HepG2 (cell line): ENCODE measurements around the gene ZBP1. TPM values are rescaled to one million over a fixed set of nuclear protein-coding genes. Genes with fewer than 3 reads are reported as not detected.

ENCODE experiments used
- ATF7 ChIP-seq, 2 experiments: fragments of 450-650 bp in 1 of 2; sonication (generic) in 1 of 2; formaldehyde crosslinking in 1 of 2; IDR thresholded peaks; 2 replicates each; pipeline versions ENCODE4 v1.4.0 to v1.6.1; 2016 to 2020; ENCODE audit warnings: antibody characterized with exemption in 1 of 2, mild to moderate bottlenecking in 1 of 2, missing genetic modification reagents in 1 of 2
- HOXA3 ChIP-seq: sonication (generic); formaldehyde crosslinking; IDR thresholded peaks from 2 replicates; pipeline ENCODE4 v1.5.0; 2020; ENCODE audit warnings: missing genetic modification reagents
- JUN ChIP-seq: sonication (generic); formaldehyde crosslinking; IDR thresholded peaks from 2 replicates; pipeline ENCODE4 v1.4.0; 2020; ENCODE audit warnings: mild to moderate bottlenecking, missing genetic modification reagents
- PRDM10 ChIP-seq: sonication (generic); formaldehyde crosslinking; IDR thresholded peaks from 2 replicates; pipeline ENCODE4 v1.4.0; 2020; ENCODE audit warnings: low read depth, missing genetic modification reagents
- REPIN1 ChIP-seq: sonication (generic); formaldehyde crosslinking; IDR thresholded peaks from 2 replicates; pipeline ENCODE4 v1.8.0; 2022; ENCODE audit warnings: missing genetic modification reagents, low read depth, mild to moderate bottlenecking, borderline replicate concordance
- RFXAP ChIP-seq: sonication (generic); formaldehyde crosslinking; IDR thresholded peaks from 2 replicates; pipeline ENCODE4 v1.4.0; 2020; ENCODE audit warnings: missing genetic modification reagents, borderline replicate concordance
- SOX5 ChIP-seq: IDR thresholded peaks from 2 replicates; pipeline ENCODE4 v1.6.1; 2016; ENCODE audit warnings: borderline replicate concordance
- SRSF1 ChIP-seq: fragments of 200-400 bp; formaldehyde crosslinking; optimal IDR thresholded peaks from 2 replicates; pipeline ENCODE3; 2017; ENCODE audit warnings: mild to moderate bottlenecking, low read depth, low read length, moderate library complexity
- SRSF4 ChIP-seq: fragments of 200-400 bp; formaldehyde crosslinking; IDR thresholded peaks from one replicate; pipeline ENCODE4 v1.6.1; 2018; ENCODE audit warnings: mild to moderate bottlenecking, low read depth, low read length, moderate library complexity; ENCODE audit not compliant: poor library complexity, severe bottlenecking
- TSC22D2 ChIP-seq: sonication (generic); formaldehyde crosslinking; IDR thresholded peaks from 2 replicates; pipeline ENCODE4 v1.5.1; 2020; ENCODE audit warnings: missing genetic modification reagents, mild to moderate bottlenecking, borderline replicate concordance
- ZBTB8A ChIP-seq: sonication (generic); formaldehyde crosslinking; IDR thresholded peaks from 2 replicates; pipeline ENCODE4 v1.4.0; 2020; ENCODE audit warnings: mild to moderate bottlenecking, low read depth, missing genetic modification reagents, borderline replicate concordance
- ZFAT ChIP-seq: sonication (generic); formaldehyde crosslinking; conservative IDR thresholded peaks from 2 replicates; pipeline ENCODE4 v1.8.1; 2023; ENCODE audit warnings: missing genetic modification reagents, inconsistent platforms
- ZMYM4 ChIP-seq: sonication (generic); formaldehyde crosslinking; IDR thresholded peaks from 2 replicates; pipeline ENCODE4 v1.8.1; 2023; ENCODE audit warnings: mild to moderate bottlenecking, missing genetic modification reagents
- ZNF33A ChIP-seq: sonication (generic); formaldehyde crosslinking; IDR thresholded peaks from 2 replicates; pipeline ENCODE4 v1.5.1; 2020; ENCODE audit warnings: missing genetic modification reagents, mild to moderate bottlenecking, moderate library complexity, borderline replicate concordance
- ZNF362 ChIP-seq: sonication (generic); formaldehyde crosslinking; IDR thresholded peaks from 2 replicates; pipeline ENCODE4 v1.4.0; 2020; ENCODE audit warnings: missing genetic modification reagents, mild to moderate bottlenecking, borderline replicate concordance
- ZNF572 ChIP-seq: sonication (generic); formaldehyde crosslinking; IDR thresholded peaks from 2 replicates; pipeline ENCODE4 v1.5.1; 2020; ENCODE audit warnings: mild to moderate bottlenecking, missing genetic modification reagents
- ZNF644 ChIP-seq: IDR thresholded peaks from 2 replicates; pipeline ENCODE4 v1.6.1; 2016; ENCODE audit warnings: low read depth
- ZNF678 ChIP-seq: sonication (generic); formaldehyde crosslinking; IDR thresholded peaks from 2 replicates; pipeline ENCODE4 v1.4.0; 2020; ENCODE audit warnings: mild to moderate bottlenecking, missing genetic modification reagents
- ZNF704 ChIP-seq: sonication (generic); formaldehyde crosslinking; IDR thresholded peaks from 2 replicates; pipeline ENCODE4 v1.8.1; 2023; ENCODE audit warnings: mild to moderate bottlenecking, inconsistent platforms, moderate library complexity, missing genetic modification reagents, borderline replicate concordance
- polyA plus RNA-seq, 8 experiments: library from polyadenylated mRNA; depleted of rRNA in 3 of 8; stranded (reverse) in 7 of 8; unstranded in 1 of 8; fragments of >200 nt; fragmentation: Illumina TruSeq in 4 of 8; extraction: Trizol in 4 of 8; gene quantifications; 2 replicates each; pipeline versions ENCODE4 v1.2.1 to v1.2.3, GENCODE V29; 2011 to 2016; ENCODE audit warnings: low read depth in 4 of 8, missing spikeins in 1 of 8, mixed read lengths in 1 of 8; ENCODE audit not compliant: insufficient read depth in 1 of 8
- total RNA-seq, 5 experiments: library from RNA; depleted of rRNA; stranded (reverse); fragments of >200 nt; fragmentation: Illumina TruSeq; extraction: Trizol; gene quantifications; 2 replicates each; pipeline ENCODE4 v1.2.3, GENCODE V29; 2016; ENCODE audit warnings: low read depth in 1 of 5
- TF ChIP-seq, protein P1 (sequence below): sonication (generic); formaldehyde crosslinking; IDR thresholded peaks from 2 replicates; pipeline ENCODE4 v1.5.0; 2020; ENCODE audit warnings: mild to moderate bottlenecking, low read depth, missing genetic modification reagents, borderline replicate concordance

ZBP1 gene
- total and polyA plus RNA-seq, 2 of the 13 experiments (the other 11 are each of a cell fraction or from before 2014, with no cell fraction given), result not detected

- TF ChIP-seq SRSF4 (no peak), TSC22D2 (no peak), ZNF678 (no peak), ZBTB8A (CRISPR knock-in tag) (no peak), JUN (CRISPR knock-in tag) (peak; percentile 83; the same call in 1 of the 2 replicates), ZFAT (CRISPR knock-in tag) (no peak), PRDM10 (CRISPR knock-in tag) (no peak), ATF7 (IDR thresholded peaks at IDR 0.05) (no peak), ATF7 (CRISPR knock-in tag; IDR thresholded peaks at IDR 0.05) (peak; percentile 22; the same call in 1 of the 2 replicates), SOX5 (CRISPR knock-in tag) (peak; percentile 74), RFXAP (CRISPR knock-in tag) (peak; percentile 14; the same call in 1 of the 2 replicates), ZMYM4 (peak; percentile 69), ZNF704 (CRISPR knock-in tag) (no peak), ZNF33A (0 out of 2 replicates have a peak, but pooled peaks have one; percentile 7), ZNF362 (peak; percentile 19; the same call in 1 of the 2 replicates), HOXA3 (no peak; the same call in 1 of the 2 replicates), ZNF572 (CRISPR knock-in tag) (0 out of 2 replicates have a peak, but pooled peaks have one; percentile 53), SRSF1 (no peak), ZNF644 (CRISPR knock-in tag) (peak; percentile 74), REPIN1 (peak; percentile 68; the same call in 1 of the 2 replicates)
- TF ChIP-seq, protein P1, sequence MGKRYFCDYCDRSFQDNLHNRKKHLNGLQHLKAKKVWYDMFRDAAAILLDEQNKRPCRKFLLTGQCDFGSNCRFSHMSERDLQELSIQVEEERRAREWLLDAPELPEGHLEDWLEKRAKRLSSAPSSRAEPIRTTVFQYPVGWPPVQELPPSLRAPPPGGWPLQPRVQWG (CRISPR knock-in tag), result no peak
Observed at GRCh38 chr20:57568088-57568896, 51.9 kb downstream of the ZBP1 start (continued).
